ENCODE results near the gene KAZN.

Gene KAZN

GRCh38 chr1:14810595-14811361, 212.3 kb downstream of the KAZN start:
- Histone ChIP-seq H3K4me1 (ENCODE audit: insufficient read depth, low read length, severe bottlenecking) (no peaks in the 10 kb centered on the region), H3K27me3 (ENCODE audit: insufficient read depth, low read length) (peaks cover 3% of the 10 kb centered on the region; the same call in 1 of the 2 replicates), H3K4me2 (ENCODE audit: low read length) (no peak overlapping the region), H3K36me3 (ENCODE audit: insufficient read depth, low read length) (no peaks in the 10 kb centered on the region; the same call in 1 of the 2 replicates), H3K9me3 (ENCODE audit: low read length) (no peaks in the 10 kb centered on the region), H4K20me1 (ENCODE audit: insufficient read depth, low read length) (no peaks in the 10 kb centered on the region), H3K9me2 (ENCODE audit: low read depth, low read length) (no peaks in the 10 kb centered on the region), H3F3A (ENCODE audit: insufficient read depth, low read length) (no peaks in the 10 kb centered on the region), H2AFZ (ENCODE audit: low read length) (no peak overlapping the region), H3K4me3 (ENCODE audit: low read depth, low read length, poor library complexity, severe bottlenecking) (no peak overlapping the region), H3K79me2 (ENCODE audit: insufficient read depth, low read length) (no peaks in the 10 kb centered on the region), H3K27ac (ENCODE audit: low read depth, low read length, poor library complexity, severe bottlenecking) (no peak overlapping the region), H3K9ac (ENCODE audit: low read length) (no peak overlapping the region)
- no peak for TF ChIP-seq CTCF (IDR thresholded peaks at IDR 0.05; ENCODE audit: low read length)
- TF ChIP-seq EZH2 (IDR thresholded peaks at IDR 0.05; ENCODE audit: borderline replicate concordance, low read length), result no peak

GRCh38 chr1:14811573-14811972, 213.1 kb downstream of the KAZN start:
- no peak overlapping the region for H3K4me2 ChIP-seq (ENCODE audit: low read length)
- H4K20me1 ChIP-seq (ENCODE audit: insufficient read depth, low read length), result no peaks in the 10 kb centered on the region
- TF ChIP-seq EZH2 (IDR thresholded peaks at IDR 0.05; ENCODE audit: borderline replicate concordance, low read length) (no peak), CTCF (IDR thresholded peaks at IDR 0.05; ENCODE audit: low read length) (no peak)
- H3K36me3 ChIP-seq (ENCODE audit: insufficient read depth, low read length), result no peaks in the 10 kb centered on the region; the same call in 1 of the 2 replicates
- H3K79me2 ChIP-seq (ENCODE audit: insufficient read depth, low read length), result no peaks in the 10 kb centered on the region
- H3K4me3 ChIP-seq (ENCODE audit: low read depth, low read length, poor library complexity, severe bottlenecking), result no peak overlapping the region
- peaks cover 3% of the 10 kb centered on the region; the same call in 1 of the 2 replicates for H3K27me3 ChIP-seq (ENCODE audit: insufficient read depth, low read length)
- H3K9ac ChIP-seq (ENCODE audit: low read length), result no peak overlapping the region
- no peak overlapping the region for H2AFZ ChIP-seq (ENCODE audit: low read length)
- no peaks in the 10 kb centered on the region for H3K9me2 ChIP-seq (ENCODE audit: low read depth, low read length)
- H3K27ac ChIP-seq (ENCODE audit: low read depth, low read length, poor library complexity, severe bottlenecking), result no peak overlapping the region
- H3K4me1 ChIP-seq (ENCODE audit: insufficient read depth, low read length, severe bottlenecking), result no peaks in the 10 kb centered on the region
- H3F3A ChIP-seq (ENCODE audit: insufficient read depth, low read length), result no peaks in the 10 kb centered on the region
- no peaks in the 10 kb centered on the region for H3K9me3 ChIP-seq (ENCODE audit: low read length)

- H3K4me1 ChIP-seq (ENCODE audit: insufficient read depth, low read length, severe bottlenecking), result no peaks in the 10 kb centered on the region
- no peak overlapping the region for H3K9ac ChIP-seq (ENCODE audit: low read length)
- no peak overlapping the region for H3K4me3 ChIP-seq (ENCODE audit: low read depth, low read length, poor library complexity, severe bottlenecking)
- H3K27ac ChIP-seq (ENCODE audit: low read depth, low read length, poor library complexity, severe bottlenecking), result no peak overlapping the region
- no peaks in the 10 kb centered on the region for H3K9me3 ChIP-seq (ENCODE audit: low read length)
- H3K36me3 ChIP-seq (ENCODE audit: insufficient read depth, low read length), result no peaks in the 10 kb centered on the region; the same call in 1 of the 2 replicates
- no peaks in the 10 kb centered on the region for H3F3A ChIP-seq (ENCODE audit: insufficient read depth, low read length)
- no peaks in the 10 kb centered on the region for H3K79me2 ChIP-seq (ENCODE audit: insufficient read depth, low read length)
- H3K27me3 ChIP-seq (ENCODE audit: insufficient read depth, low read length), result peaks cover 3% of the 10 kb centered on the region; the same call in 1 of the 2 replicates
- no peak overlapping the region for H3K4me2 ChIP-seq (ENCODE audit: low read length)
- no peak overlapping the region for H2AFZ ChIP-seq (ENCODE audit: low read length)
- TF ChIP-seq EZH2 (IDR thresholded peaks at IDR 0.05; ENCODE audit: borderline replicate concordance, low read length), result no peak
- no peak for TF ChIP-seq CTCF (IDR thresholded peaks at IDR 0.05; ENCODE audit: low read length)
- no peaks in the 10 kb centered on the region for H3K9me2 ChIP-seq (ENCODE audit: low read depth, low read length)
- no peaks in the 10 kb centered on the region for H4K20me1 ChIP-seq (ENCODE audit: insufficient read depth, low read length)
Measured at GRCh38 chr1:14812189-14812588, 213.7 kb downstream of the KAZN start.
